Gastrocnemius medialis (tissue), 4 donors: ENCODE results near the gene SPACA6.

Source experiments
- POLR2A ChIP-seq, 2 donors: fragments of 450-650 bp; IDR thresholded peaks; one replicate each; pipeline ENCODE4 v1.6.1; 2017; ENCODE audit warnings: antibody characterized with exemption in 2 of 2, mild to moderate bottlenecking in 2 of 2, moderate library complexity in 2 of 2
- TF ChIP-seq, protein P1 (sequence below), 5 experiments: fragments of 450-650 bp in 3 of 5; fragments of 200-600 bp in 2 of 5; sonication (generic) in 2 of 5; IDR thresholded peaks in 4 of 5; conservative IDR thresholded peaks in 1 of 5; 1 replicate in 4 of 5; 2 replicates in 1 of 5; pipeline ENCODE4 v1.5.1; 2016 to 2019; ENCODE audit warnings: antibody characterized with exemption in 5 of 5, mild to moderate bottlenecking in 3 of 5, moderate library complexity in 3 of 5

DNA sequence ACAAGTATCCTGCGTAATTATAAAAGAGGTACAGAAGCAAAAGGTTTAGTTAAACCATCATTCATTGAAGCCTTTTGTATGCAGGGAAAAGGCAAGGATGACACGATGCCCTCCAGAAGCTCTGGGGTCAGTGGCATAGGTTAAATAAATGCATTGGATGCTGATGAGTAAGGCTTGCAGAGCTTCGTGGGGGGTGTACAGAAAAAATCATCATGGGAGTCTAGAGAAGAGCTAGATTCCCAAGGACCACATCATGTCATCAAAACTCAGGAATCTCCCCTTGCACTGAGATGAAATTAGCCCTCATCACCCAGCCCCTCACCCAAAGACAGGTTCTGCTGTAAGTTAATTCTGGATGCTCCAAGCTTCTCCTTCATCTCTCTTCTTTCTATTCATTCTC, 50.3 kb downstream of the SPACA6 start:
- TF ChIP-seq, protein P1, sequence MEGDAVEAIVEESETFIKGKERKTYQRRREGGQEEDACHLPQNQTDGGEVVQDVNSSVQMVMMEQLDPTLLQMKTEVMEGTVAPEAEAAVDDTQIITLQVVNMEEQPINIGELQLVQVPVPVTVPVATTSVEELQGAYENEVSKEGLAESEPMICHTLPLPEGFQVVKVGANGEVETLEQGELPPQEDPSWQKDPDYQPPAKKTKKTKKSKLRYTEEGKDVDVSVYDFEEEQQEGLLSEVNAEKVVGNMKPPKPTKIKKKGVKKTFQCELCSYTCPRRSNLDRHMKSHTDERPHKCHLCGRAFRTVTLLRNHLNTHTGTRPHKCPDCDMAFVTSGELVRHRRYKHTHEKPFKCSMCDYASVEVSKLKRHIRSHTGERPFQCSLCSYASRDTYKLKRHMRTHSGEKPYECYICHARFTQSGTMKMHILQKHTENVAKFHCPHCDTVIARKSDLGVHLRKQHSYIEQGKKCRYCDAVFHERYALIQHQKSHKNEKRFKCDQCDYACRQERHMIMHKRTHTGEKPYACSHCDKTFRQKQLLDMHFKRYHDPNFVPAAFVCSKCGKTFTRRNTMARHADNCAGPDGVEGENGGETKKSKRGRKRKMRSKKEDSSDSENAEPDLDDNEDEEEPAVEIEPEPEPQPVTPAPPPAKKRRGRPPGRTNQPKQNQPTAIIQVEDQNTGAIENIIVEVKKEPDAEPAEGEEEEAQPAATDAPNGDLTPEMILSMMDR (IDR thresholded peaks at IDR 0.05 in 4 of 5, conservative IDR thresholded peaks at IDR 0.05 in 1 of 5): no peak
- TF ChIP-seq POLR2A (IDR thresholded peaks at IDR 0.05): no peak
